ENCODE measurements around the gene PRDM16.

DNA sequence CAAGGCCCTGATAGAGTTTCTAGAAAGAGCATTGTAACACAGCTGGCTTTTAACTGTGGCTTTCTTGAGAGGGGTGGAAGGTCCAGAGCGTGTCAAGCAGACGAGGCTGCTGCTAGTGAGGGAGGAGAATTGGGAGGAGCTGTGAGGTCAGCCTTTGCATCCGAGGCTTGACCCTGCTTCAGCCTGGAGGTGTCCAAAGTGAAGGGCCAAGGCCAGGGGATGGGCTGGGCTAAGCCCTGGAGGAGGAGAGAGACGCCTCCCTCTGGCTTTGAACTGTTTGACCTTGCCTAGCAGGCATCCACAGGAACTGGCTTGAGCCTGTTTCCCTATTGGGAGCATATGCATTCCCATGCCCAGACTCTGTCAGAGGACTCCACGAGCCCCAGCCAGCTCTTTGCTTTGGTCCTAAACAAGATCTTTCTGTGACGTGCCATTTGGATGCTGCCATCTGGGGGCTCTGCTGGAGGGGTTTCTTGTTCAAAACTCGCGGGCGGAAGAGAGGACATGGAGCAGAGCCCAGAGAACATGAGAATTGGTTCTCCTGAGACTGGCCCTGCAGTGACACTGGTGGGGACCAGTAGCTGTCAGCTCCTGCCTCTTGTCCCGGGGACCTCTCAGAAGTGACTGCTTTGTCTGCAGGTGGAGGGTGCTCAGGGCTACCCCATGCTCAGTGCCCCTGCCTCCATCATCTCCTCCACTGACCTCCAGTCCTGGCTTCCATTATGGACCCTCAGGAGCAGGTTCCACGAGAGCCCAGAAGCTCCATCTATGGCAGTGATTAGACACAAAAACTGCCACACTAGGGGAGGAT, 42.2 kb upstream of the PRDM16 start:
- no peak for TF ChIP-seq RCOR1 (IDR thresholded peaks at IDR 0.05; ENCODE audit: low read depth, low read length)
- TF ChIP-seq RAD21 (conservative IDR thresholded peaks at IDR 0.05 in 1 of 2, IDR thresholded peaks at IDR 0.05 in 1 of 2): no peak

Measured in A549 (cell line).